ENCODE data around the gene WDR18.
A peak's percentile ranks its signal among the peaks of the same experiment; 100 is the strongest.

DNA sequence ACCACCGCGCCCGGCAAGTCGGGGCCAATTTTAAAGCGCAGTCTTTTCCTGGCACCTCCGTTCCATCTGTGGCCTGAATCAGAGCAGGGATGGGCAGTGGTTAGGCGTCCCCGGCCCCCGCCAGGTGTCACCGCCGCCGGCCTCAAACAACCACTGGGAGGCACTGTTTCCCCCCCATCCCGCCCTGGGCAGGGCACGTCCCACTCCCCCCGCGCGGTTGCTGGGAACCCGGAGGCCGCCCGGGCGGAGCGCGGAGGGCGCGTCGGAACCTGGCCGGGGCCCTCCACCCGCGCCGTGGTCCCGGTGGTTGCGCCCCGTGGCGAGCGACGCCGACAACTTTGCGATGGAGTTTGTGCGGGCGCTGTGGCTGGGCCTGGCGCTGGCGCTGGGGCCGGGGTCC, 15.9 kb downstream of the WDR18 start, which contains the start of gene GRIN3B:
- no peak for TF ChIP-seq ZFX (IDR thresholded peaks at IDR 0.05; ENCODE audit: borderline replicate concordance)
- TF ChIP-seq, protein P1, sequence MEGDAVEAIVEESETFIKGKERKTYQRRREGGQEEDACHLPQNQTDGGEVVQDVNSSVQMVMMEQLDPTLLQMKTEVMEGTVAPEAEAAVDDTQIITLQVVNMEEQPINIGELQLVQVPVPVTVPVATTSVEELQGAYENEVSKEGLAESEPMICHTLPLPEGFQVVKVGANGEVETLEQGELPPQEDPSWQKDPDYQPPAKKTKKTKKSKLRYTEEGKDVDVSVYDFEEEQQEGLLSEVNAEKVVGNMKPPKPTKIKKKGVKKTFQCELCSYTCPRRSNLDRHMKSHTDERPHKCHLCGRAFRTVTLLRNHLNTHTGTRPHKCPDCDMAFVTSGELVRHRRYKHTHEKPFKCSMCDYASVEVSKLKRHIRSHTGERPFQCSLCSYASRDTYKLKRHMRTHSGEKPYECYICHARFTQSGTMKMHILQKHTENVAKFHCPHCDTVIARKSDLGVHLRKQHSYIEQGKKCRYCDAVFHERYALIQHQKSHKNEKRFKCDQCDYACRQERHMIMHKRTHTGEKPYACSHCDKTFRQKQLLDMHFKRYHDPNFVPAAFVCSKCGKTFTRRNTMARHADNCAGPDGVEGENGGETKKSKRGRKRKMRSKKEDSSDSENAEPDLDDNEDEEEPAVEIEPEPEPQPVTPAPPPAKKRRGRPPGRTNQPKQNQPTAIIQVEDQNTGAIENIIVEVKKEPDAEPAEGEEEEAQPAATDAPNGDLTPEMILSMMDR (IDR thresholded peaks at IDR 0.05) = peak; percentile 83
